Cerebellar nuclear complex (tissue), 1 donor: ENCODE measurements around the gene CLCN4.
A peak's percentile ranks its signal among the peaks of the same experiment; 100 is the strongest.

ENCODE experiments used
- DNase-seq, 2 experiments: peaks; one replicate each; lab custom pipeline; 2025; lab: John Stamatoyannopoulos, UW

Gene CLCN4

GRCh38 chrX:10130354-10130753 is 26.4 kb upstream of the CLCN4 start:
- no peak for DNase-seq

- DNase-seq, result no peak
Measured at GRCh38 chrX:10133980-10134676, 22.6 kb upstream of the CLCN4 start.

- DNase-seq, result no peak
Measured at GRCh38 chrX:10134921-10135320, 21.9 kb upstream of the CLCN4 start.

GRCh38 chrX:10135561-10136399 is 21.0 kb upstream of the CLCN4 start:
- no peak for DNase-seq

GRCh38 chrX:10138726-10139125 is 18.0 kb upstream of the CLCN4 start:
- no peak for DNase-seq

- DNase-seq, result no peak
Measured at GRCh38 chrX:10140264-10140663, 16.5 kb upstream of the CLCN4 start.

- no peak for DNase-seq
Measured at GRCh38 chrX:10142041-10142599, 14.7 kb upstream of the CLCN4 start.

GRCh38 chrX:10143071-10143983 is 13.4 kb upstream of the CLCN4 start:
- no peak for DNase-seq

- no peak for DNase-seq
Measured at GRCh38 chrX:10146346-10146745, 10.4 kb upstream of the CLCN4 start.

GRCh38 chrX:10152086-10152485 is 4.7 kb upstream of the CLCN4 start:
- no peak for DNase-seq

GRCh38 chrX:10155137-10155536 is 1.6 kb upstream of the CLCN4 start:
- DNase-seq, result no peak

GRCh38 chrX:10157032-10157341 is 212 bp downstream of the CLCN4 start:
- DNase-seq, result no peak

GRCh38 chrX:10157543-10157942 is 768 bp downstream of the CLCN4 start:
- no peak for DNase-seq

GRCh38 chrX:10158279-10159144 is 1.7 kb downstream of the CLCN4 start:
- DNase-seq, result peak in 1 of 2 experiments; percentile 19

- peak in 1 of 2 experiments; percentile 12 for DNase-seq
Measured at GRCh38 chrX:10159145-10159468, 2.3 kb downstream of the CLCN4 start.

- DNase-seq, result peak in 1 of 2 experiments; percentile 25
Measured at GRCh38 chrX:10160211-10160610, 3.4 kb downstream of the CLCN4 start.

GRCh38 chrX:10163031-10163430 is 6.3 kb downstream of the CLCN4 start:
- no peak for DNase-seq

- no peak for DNase-seq
Measured at GRCh38 chrX:10164879-10165278, 8.1 kb downstream of the CLCN4 start.

GRCh38 chrX:10165580-10166247 is 8.9 kb downstream of the CLCN4 start:
- DNase-seq, result no peak

GRCh38 chrX:10166248-10166716 is 9.5 kb downstream of the CLCN4 start:
- DNase-seq, result no peak

GRCh38 chrX:10166731-10167151 is 10.0 kb downstream of the CLCN4 start:
- DNase-seq, result no peak
